ENCODE data around the gene GNAT3. TPM values are rescaled to one million over a fixed set of nuclear protein-coding genes. Genes with fewer than 3 reads are reported as not detected.

The GNAT3 gene
- total and polyA plus RNA-seq, 2 donors from 2014 or later, result not detected

GRCh38 chr7:80496586-80496985 lies 15.3 kb downstream of the GNAT3 start:
- Histone ChIP-seq H3K4me1 (ENCODE audit: control insufficient read depth in 2 of 3, insufficient read depth in 2 of 3, low read depth in 1 of 3, low read length in 3 of 3) (peaks cover 0 to 7% (median 0%) of the 10 kb centered on the region in 3 donors), H3K9me3 (ENCODE audit: control insufficient read depth in 2 of 3, insufficient read depth in 1 of 3, low read length in 3 of 3) (no peaks in the 10 kb centered on the region), H3K9ac (ENCODE audit: low read length in 3 of 3) (no peak overlapping the region), H3K36me3 (ENCODE audit: control insufficient read depth in 2 of 3, insufficient read depth in 3 of 3, low read length in 3 of 3) (no peaks in the 10 kb centered on the region), H3K4me3 (ENCODE audit: low read length in 3 of 3) (no peak overlapping the region), H3K27me3 (ENCODE audit: control insufficient read depth, insufficient read depth, low read length) (no peaks in the 10 kb centered on the region), H3K27ac (ENCODE audit: low read depth in 2 of 2, low read length in 2 of 2) (no peak overlapping the region)
- intact Hi-C loops (cut with DNase I), result no loop called here
- FAIRE-seq (no peak), DNase-seq (no peak)
- no peak for TF ChIP-seq CTCF (IDR thresholded peaks at IDR 0.05; ENCODE audit: borderline replicate concordance, extremely low read depth, insufficient read depth)

- intact Hi-C loops (cut with DNase I), result no loop called here
- no peaks in the 10 kb centered on the region for H3K4me1 ChIP-seq (ENCODE audit: control insufficient read depth in 2 of 3, insufficient read depth in 2 of 3, low read depth in 1 of 3, low read length in 3 of 3)
- no peaks in the 10 kb centered on the region for H3K9me3 ChIP-seq (ENCODE audit: control insufficient read depth in 2 of 3, insufficient read depth in 1 of 3, low read length in 3 of 3)
- H3K9ac ChIP-seq (ENCODE audit: low read length in 3 of 3), result no peak overlapping the region
- DNase-seq (no peak), FAIRE-seq (no peak)
- no peaks in the 10 kb centered on the region for H3K36me3 ChIP-seq (ENCODE audit: control insufficient read depth in 2 of 3, insufficient read depth in 3 of 3, low read length in 3 of 3)
- no peaks in the 10 kb centered on the region for H3K27me3 ChIP-seq (ENCODE audit: control insufficient read depth, insufficient read depth, low read length)
- H3K4me3 ChIP-seq (ENCODE audit: low read length in 3 of 3), result no peak overlapping the region
- H3K27ac ChIP-seq (ENCODE audit: low read depth in 2 of 2, low read length in 2 of 2), result no peak overlapping the region
- no peak for TF ChIP-seq CTCF (IDR thresholded peaks at IDR 0.05; ENCODE audit: borderline replicate concordance, extremely low read depth, insufficient read depth)
These were observed 18.6 kb downstream of the GNAT3 start for GRCh38 chr7:80493121-80493849.

GRCh38 chr7:80491462-80491861 lies 20.4 kb downstream of the GNAT3 start:
- Histone ChIP-seq H3K4me1 (ENCODE audit: control insufficient read depth in 2 of 3, insufficient read depth in 2 of 3, low read depth in 1 of 3, low read length in 3 of 3) (no peaks in the 10 kb centered on the region), H3K27ac (ENCODE audit: low read depth in 2 of 2, low read length in 2 of 2) (no peak overlapping the region), H3K9ac (ENCODE audit: low read length in 3 of 3) (no peak overlapping the region), H3K27me3 (ENCODE audit: control insufficient read depth, insufficient read depth, low read length) (no peaks in the 10 kb centered on the region), H3K4me3 (ENCODE audit: low read length in 3 of 3) (no peak overlapping the region), H3K36me3 (ENCODE audit: control insufficient read depth in 2 of 3, insufficient read depth in 3 of 3, low read length in 3 of 3) (no peaks in the 10 kb centered on the region), H3K9me3 (ENCODE audit: control insufficient read depth in 2 of 3, insufficient read depth in 1 of 3, low read length in 3 of 3) (no peaks in the 10 kb centered on the region)
- FAIRE-seq (no peak), DNase-seq (no peak)
- intact Hi-C loops (cut with DNase I), result no loop called here
- no peak for TF ChIP-seq CTCF (IDR thresholded peaks at IDR 0.05; ENCODE audit: borderline replicate concordance, extremely low read depth, insufficient read depth)
